Measurements from ENCODE around the gene TUBA3E.
"Not testable (repeated sequence)": the region's sequence is repeated elsewhere in the genome, so short reads cannot be mapped to it uniquely, and the experiment has no call there.

Gene TUBA3E

DNA sequence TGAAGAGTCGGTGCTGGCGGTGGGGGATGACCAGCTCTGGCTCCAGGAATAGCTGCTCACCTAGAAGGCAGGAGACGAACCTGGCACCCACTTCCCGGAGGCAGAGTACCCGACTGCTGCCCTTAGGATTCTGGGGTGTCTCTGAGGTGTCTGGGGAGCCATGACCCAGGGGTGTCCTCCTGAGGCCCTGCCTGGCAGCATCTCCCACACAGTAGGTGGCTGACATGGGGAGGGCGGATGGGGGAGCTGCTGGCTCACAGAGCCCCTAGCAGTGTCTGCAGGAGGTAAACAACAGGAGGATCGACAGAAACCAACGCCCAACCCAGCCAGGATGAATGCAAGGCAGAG, 43.8 kb downstream of the TUBA3E start:
- not testable (repeated sequence) for H3K4me3 ChIP-seq (ENCODE audit: low read depth, low read length); H3K27me3 ChIP-seq (ENCODE audit: control insufficient read depth, insufficient read depth, low read length); H3K9me3 ChIP-seq (ENCODE audit: control insufficient read depth, insufficient read depth, low read length); H3K9ac ChIP-seq (ENCODE audit: low read depth, low read length); H3K4me1 ChIP-seq (ENCODE audit: control insufficient read depth, insufficient read depth, low read length); H3K27ac ChIP-seq (ENCODE audit: low read depth, low read length)
- peaks cover 37% of the 10 kb centered on the region for H3K36me3 ChIP-seq (ENCODE audit: control insufficient read depth, insufficient read depth, low read length)

DNA sequence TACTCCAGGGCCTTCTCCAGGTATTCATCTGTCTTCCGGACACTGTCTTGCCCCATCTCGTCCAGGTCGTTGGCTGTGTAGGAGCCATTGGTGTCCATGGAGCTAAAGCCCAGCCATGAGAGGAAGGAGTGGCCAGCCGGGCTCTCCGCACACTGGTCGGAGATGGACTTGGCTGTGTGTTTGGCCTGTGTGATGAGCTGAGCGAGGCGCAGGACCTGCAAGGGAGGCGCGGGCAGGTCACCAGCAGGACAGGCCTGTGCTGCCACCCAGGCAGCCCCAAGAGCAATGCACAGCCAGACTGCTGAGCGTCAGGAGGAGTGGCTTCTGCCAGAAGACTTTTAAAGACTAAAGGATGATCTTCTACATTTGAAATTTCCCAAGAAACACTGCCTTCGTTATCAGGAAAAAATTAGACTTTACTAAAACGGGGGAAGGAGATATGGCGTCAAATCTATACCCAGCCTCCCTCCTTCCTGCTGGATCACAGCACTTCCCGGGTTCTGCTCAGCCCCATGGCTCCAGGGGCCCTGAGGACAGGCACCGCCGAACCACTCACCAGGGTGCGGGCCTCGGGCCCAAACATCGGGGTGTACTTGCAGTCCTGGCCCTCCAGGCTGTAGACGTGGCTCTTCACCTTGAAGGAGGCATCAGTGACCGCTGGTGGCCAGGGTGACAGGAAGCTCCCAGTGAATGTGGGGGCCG, 44.4 kb downstream of the TUBA3E start:
- H3K27ac ChIP-seq (ENCODE audit: low read depth, low read length); H3K9ac ChIP-seq (ENCODE audit: low read depth, low read length); H3K27me3 ChIP-seq (ENCODE audit: control insufficient read depth, insufficient read depth, low read length); H3K4me3 ChIP-seq (ENCODE audit: low read depth, low read length); H3K9me3 ChIP-seq (ENCODE audit: control insufficient read depth, insufficient read depth, low read length); H3K4me1 ChIP-seq (ENCODE audit: control insufficient read depth, insufficient read depth, low read length): not testable (repeated sequence)
- peaks cover 35% of the 10 kb centered on the region for H3K36me3 ChIP-seq (ENCODE audit: control insufficient read depth, insufficient read depth, low read length)

DNA sequence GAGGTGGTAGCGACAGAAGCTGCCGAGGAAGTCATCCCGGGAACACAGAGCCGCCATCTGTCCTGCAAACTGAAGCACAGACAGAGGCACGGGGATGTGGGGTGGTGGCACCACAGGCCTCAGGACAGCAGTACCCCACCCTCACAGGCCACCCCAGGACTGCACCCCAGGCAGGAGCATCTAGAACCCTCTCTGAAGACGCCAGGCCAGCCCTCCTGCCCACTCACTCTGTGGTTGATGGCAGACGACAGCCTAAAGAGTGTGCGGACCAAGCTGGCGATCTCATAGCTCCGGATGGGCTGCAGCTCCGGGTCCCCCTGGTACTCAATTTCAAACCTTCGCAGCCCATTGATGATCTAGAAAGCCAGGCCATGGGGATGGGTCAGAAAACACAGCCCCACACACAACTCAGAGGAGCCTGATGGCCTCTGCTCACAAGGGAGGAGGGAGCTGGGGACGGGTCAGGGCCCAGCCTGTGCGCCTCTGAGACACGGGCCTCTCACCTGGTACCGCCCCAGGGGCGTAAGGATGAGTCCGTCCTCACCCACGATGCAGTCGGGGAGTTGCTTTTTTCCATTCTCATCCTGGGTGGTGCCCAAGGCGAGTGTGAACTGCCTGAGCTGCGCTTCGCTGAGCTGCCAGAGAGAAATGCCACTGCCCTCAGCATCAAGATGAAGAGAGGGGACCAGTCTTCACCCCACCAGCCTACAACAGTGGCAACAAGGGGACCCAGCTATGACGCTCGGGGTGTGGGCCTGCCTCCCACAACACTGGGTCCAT, 45.2 kb downstream of the TUBA3E start:
- no peaks in the 10 kb centered on the region for H3K9me3 ChIP-seq (ENCODE audit: control insufficient read depth, insufficient read depth, low read length)
- no peak overlapping the region for H3K9ac ChIP-seq (ENCODE audit: low read depth, low read length)
- no peaks in the 10 kb centered on the region for H3K27me3 ChIP-seq (ENCODE audit: control insufficient read depth, insufficient read depth, low read length)
- H3K4me3 ChIP-seq (ENCODE audit: low read depth, low read length): no peak overlapping the region
- peaks cover 32% of the 10 kb centered on the region for H3K36me3 ChIP-seq (ENCODE audit: control insufficient read depth, insufficient read depth, low read length)
- no peak overlapping the region for H3K27ac ChIP-seq (ENCODE audit: low read depth, low read length)
- H3K4me1 ChIP-seq (ENCODE audit: control insufficient read depth, insufficient read depth, low read length): no peaks in the 10 kb centered on the region

DNA sequence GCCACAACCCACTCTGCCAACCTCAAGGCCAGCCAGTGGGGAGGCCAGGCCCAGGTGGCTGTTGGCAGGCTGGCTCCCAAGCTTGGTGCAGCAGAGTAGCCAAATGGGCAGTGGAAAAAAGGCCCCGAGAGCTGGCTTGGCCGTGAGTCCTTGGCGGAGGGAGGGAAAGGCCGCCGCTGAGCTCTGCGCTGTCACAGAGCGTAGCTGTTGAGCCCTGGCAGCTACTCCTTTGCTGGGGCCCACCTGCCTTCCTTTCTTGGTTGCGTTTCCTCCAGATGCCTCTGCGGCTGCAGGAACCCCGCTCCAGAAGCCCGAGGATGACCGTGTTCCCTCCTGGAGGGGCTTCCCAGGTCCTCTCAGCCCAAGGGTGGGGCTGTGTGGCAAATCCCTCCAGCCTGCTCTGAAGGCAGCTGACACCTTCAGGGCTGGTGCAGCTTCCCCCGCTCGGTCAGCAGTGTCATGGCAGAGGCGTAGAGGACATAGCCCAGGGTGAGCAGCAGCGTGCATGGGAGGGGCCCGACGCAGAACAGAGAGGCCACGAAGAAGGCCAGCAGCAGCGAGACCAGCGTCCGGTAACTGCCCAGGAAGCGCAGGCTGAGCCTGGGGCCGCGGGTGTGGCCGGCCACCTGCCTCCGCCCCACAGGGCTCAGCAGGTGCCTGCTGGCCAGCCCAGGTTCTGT, 46.0 kb downstream of the TUBA3E start:
- H3K27me3 ChIP-seq (ENCODE audit: control insufficient read depth, insufficient read depth, low read length); H3K9me3 ChIP-seq (ENCODE audit: control insufficient read depth, insufficient read depth, low read length); H3K4me1 ChIP-seq (ENCODE audit: control insufficient read depth, insufficient read depth, low read length); H3K27ac ChIP-seq (ENCODE audit: low read depth, low read length); H3K4me3 ChIP-seq (ENCODE audit: low read depth, low read length); H3K9ac ChIP-seq (ENCODE audit: low read depth, low read length): not testable (repeated sequence)
- peaks cover 32% of the 10 kb centered on the region for H3K36me3 ChIP-seq (ENCODE audit: control insufficient read depth, insufficient read depth, low read length)

DNA sequence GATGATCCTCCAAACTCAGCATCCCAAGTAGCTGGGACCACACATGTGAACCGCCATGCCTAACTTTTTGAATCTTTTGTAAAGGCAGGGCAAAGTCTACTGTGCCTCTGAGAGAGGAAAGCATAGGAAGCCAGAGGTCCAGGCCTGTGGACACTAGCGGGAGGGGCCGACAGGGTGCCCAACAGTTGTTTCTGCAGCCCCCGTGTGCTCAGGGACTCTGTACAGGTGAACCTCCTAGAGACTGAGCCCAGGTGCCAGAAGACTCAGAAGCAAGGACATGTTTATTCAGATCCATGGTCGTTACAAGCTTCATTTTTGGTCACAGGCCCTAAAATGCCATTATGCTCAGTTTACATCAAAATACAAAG, 47.1 kb downstream of the TUBA3E start:
- not testable (repeated sequence) for H3K4me3 ChIP-seq (ENCODE audit: low read depth, low read length); H3K9ac ChIP-seq (ENCODE audit: low read depth, low read length); H3K27me3 ChIP-seq (ENCODE audit: control insufficient read depth, insufficient read depth, low read length); H3K4me1 ChIP-seq (ENCODE audit: control insufficient read depth, insufficient read depth, low read length); H3K9me3 ChIP-seq (ENCODE audit: control insufficient read depth, insufficient read depth, low read length); H3K27ac ChIP-seq (ENCODE audit: low read depth, low read length)
- peaks cover 32% of the 10 kb centered on the region for H3K36me3 ChIP-seq (ENCODE audit: control insufficient read depth, insufficient read depth, low read length)

DNA sequence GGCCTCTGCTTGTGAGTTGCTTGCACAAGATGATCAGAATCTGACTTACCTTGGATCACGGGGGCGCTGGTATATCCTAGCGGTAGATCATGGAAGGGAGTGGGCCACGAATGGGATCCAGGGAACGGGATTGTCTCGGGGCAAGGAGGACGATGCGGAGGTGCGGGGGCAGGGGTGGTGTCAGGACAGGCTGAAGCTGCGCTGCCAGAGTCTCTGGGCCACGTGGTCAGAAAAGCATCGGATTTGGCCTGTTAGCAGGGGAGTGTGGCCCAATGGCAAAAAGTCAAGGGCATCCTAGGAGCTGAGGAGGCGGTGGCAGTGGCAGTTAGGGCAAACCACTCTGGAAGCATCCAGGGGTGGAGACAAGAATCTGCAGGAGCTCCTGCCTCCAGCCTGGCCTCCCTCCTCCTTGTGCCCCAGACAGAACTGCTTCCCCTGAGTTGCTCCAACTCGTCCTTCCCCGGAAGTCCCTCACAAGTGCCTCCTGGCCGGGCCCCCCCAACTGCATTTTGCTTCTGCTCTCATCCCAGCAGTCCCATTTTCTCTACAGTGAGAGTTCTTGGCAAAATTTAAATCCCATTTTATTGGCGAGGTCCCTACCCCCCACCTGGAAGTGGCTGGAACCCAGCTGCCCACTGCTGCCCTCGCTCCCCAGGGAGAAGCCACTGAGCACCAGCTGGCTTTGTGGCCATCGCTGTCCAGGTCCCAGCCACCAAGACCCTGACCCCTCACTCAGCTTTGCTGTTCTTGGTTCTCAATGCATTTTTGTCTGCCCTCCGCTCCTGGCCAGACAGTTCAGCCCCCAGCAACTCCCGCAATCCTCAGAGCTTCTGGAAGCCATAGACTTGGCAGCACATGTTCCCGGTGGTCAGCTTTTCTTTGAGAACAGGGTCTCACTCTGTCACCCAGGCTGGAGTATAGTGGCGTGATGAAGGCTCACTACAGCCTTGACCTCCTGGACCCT, 47.8 kb downstream of the TUBA3E start:
- no peak overlapping the region for H3K27ac ChIP-seq (ENCODE audit: low read depth, low read length)
- no peak overlapping the region for H3K4me3 ChIP-seq (ENCODE audit: low read depth, low read length)
- no peaks in the 10 kb centered on the region for H3K27me3 ChIP-seq (ENCODE audit: control insufficient read depth, insufficient read depth, low read length)
- no peaks in the 10 kb centered on the region for H3K9me3 ChIP-seq (ENCODE audit: control insufficient read depth, insufficient read depth, low read length)
- no peaks in the 10 kb centered on the region for H3K4me1 ChIP-seq (ENCODE audit: control insufficient read depth, insufficient read depth, low read length)
- H3K36me3 ChIP-seq (ENCODE audit: control insufficient read depth, insufficient read depth, low read length): peaks cover 32% of the 10 kb centered on the region
- H3K9ac ChIP-seq (ENCODE audit: low read depth, low read length): no peak overlapping the region

DNA sequence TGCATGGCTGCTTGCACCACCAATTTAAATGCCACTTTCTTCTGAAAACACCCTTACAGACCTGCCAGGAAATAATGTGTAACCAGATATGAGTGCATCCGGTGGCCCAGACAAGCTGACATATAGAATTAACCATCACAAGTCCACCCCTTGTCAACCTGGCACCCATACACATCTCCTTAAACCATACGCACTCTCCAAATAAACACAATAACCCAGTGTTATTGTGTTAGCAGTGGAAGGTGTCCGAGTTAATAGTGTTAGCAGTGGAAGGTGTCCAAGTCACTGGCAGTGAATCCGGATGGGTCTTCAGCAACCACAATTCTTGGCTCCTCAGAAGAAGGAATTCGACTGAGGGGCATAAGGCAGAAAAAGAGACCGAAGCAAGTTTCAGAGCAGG, 49.7 kb downstream of the TUBA3E start:
- H3K4me1 ChIP-seq (ENCODE audit: control insufficient read depth, insufficient read depth, low read length); H3K27ac ChIP-seq (ENCODE audit: low read depth, low read length); H3K27me3 ChIP-seq (ENCODE audit: control insufficient read depth, insufficient read depth, low read length); H3K9me3 ChIP-seq (ENCODE audit: control insufficient read depth, insufficient read depth, low read length); H3K4me3 ChIP-seq (ENCODE audit: low read depth, low read length); H3K9ac ChIP-seq (ENCODE audit: low read depth, low read length): not testable (repeated sequence)
- H3K36me3 ChIP-seq (ENCODE audit: control insufficient read depth, insufficient read depth, low read length): peaks cover 20% of the 10 kb centered on the region

DNA sequence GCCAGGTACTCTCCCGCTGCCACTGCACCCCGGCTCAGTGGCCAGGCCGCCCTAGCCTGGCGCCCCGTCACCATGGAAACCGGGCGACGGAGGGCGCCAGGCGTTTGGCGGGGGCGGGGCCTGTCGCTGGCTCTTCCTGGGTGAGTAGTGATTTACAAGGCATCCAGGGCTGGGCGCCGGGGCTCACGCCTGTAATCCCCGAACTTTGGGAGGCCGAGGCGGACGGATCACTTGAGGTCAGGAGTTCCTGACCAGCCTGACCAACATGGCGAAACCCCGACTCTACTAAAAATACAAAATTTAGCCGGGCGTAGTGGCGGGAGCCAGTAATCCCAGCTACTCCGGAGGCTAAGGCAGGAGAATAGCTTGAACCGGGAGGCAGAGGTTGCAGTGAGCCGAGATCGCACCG, 53.2 kb downstream of the TUBA3E start, which contains the start of gene CCDC74B:
TSS of gene CCDC74B (minus strand) at position 107 of the 409 bp plus-strand sequence. CDS start 116 bp downstream, outside the sequence.
- H3K27ac ChIP-seq (ENCODE audit: low read depth, low read length); H3K9ac ChIP-seq (ENCODE audit: low read depth, low read length); H3K27me3 ChIP-seq (ENCODE audit: control insufficient read depth, insufficient read depth, low read length); H3K9me3 ChIP-seq (ENCODE audit: control insufficient read depth, insufficient read depth, low read length); H3K4me1 ChIP-seq (ENCODE audit: control insufficient read depth, insufficient read depth, low read length); H3K36me3 ChIP-seq (ENCODE audit: control insufficient read depth, insufficient read depth, low read length): not testable (repeated sequence)
- H3K4me3 ChIP-seq (ENCODE audit: low read depth, low read length): peak within 1 kb of the TSS; percentile 57

DNA sequence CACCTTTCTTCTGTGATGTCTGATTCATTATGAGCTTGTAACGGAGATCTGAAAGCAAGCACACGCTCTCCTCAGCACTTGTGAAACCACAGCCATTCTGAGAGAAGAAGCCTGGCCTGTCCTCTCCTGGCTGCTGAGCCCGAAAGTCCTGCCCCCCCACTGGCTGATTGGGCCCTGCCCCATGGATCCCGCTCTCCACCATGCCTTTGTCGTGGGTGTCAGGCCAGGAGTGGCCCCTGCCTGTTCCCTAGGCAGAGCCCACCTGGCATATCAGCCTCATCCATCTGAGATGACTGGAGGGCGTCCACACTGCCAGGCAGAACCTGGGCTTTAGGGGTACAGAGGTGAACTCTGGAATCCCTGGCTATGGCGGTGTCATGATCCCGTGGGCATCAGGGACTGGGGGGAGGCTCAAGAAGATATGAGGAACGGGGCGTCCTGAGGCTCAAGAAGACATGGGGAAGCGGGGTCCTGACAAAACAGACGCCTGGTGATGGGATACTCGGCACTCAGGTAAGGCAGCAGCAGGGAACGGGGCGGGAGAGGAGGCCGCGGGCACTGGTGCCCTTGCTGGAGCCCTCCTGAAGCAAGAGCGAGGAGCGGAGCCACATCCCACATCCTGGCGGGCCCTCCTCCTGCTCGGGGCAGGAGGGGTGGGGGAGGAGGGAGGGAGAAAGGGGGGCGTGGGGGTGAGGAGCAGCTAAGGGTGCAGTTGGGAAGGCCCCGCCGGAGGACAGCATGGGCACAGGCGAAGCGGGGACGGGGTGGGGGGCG, 54.8 kb downstream of the TUBA3E start:
- peak overlapping the region; percentile 40; the same call in 1 of the 2 replicates for H3K4me3 ChIP-seq (ENCODE audit: low read depth, low read length)
- H3K27me3 ChIP-seq (ENCODE audit: control insufficient read depth, insufficient read depth, low read length); H3K36me3 ChIP-seq (ENCODE audit: control insufficient read depth, insufficient read depth, low read length); H3K4me1 ChIP-seq (ENCODE audit: control insufficient read depth, insufficient read depth, low read length); H3K9me3 ChIP-seq (ENCODE audit: control insufficient read depth, insufficient read depth, low read length); H3K9ac ChIP-seq (ENCODE audit: low read depth, low read length); H3K27ac ChIP-seq (ENCODE audit: low read depth, low read length): not testable (repeated sequence)
